ENCODE data around the gene YJEFN3.

GRCh38 chr19:19510432-19510831 is 18.3 kb upstream of the YJEFN3 start:
- no peak for TF ChIP-seq CTCF (IDR thresholded peaks at IDR 0.05; ENCODE audit: insufficient read depth, low read length, poor library complexity, severe bottlenecking)
- no peak for TF ChIP-seq EZH2phosphoT487 (conservative IDR thresholded peaks at IDR 0.05; ENCODE audit: low read length)
